Lower leg skin (tissue), 4 donors: ENCODE data around the gene ATP8A2. TPM values are rescaled to one million over a fixed set of nuclear protein-coding genes. Genes with fewer than 3 reads are reported as not detected.

Experiments used
- DNase-seq, 2 donors: peaks; one replicate each; pipeline ENCODE4 v3.0.0-alpha.2; 2019; ENCODE audit warnings: low spot score in 2 of 2
- H3K4me3 ChIP-seq: fragments of 200-600 bp; sonication (generic); 2 replicates; pipeline ENCODE4 v1.5.1; 2017; ENCODE audit warnings: mild to moderate bottlenecking, low read depth; ENCODE audit not compliant: poor library complexity, severe bottlenecking
- POLR2A ChIP-seq, 2 donors: fragments of 450-650 bp; IDR thresholded peaks; one replicate each; pipeline ENCODE4 v1.6.1; 2016 to 2017; ENCODE audit warnings: antibody characterized with exemption in 2 of 2, mild to moderate bottlenecking in 1 of 2, moderate library complexity in 1 of 2
- WGBS, 2 donors: methylation state at CpG; one replicate each; pipeline ENCODE4 v1.1.5; 2018; 5-methylcytosine and 5-hydroxymethylcytosine counted together
- intact Hi-C: fragments of 100-400 bp; cut with DNase I; formaldehyde crosslinking; loops from one replicate; pipeline ENCODE4 v1.15.0; 2023; ENCODE audit warnings: low total_unique reads
- total RNA-seq, 4 donors: library from RNA; depleted of rRNA; stranded (reverse); fragments of >200 nt; gene quantifications; one replicate each; pipeline ENCODE4 v1.1.0, GENCODE V29; 2016
- TF ChIP-seq, protein P1 (sequence below), 3 donors: fragments of 450-650 bp; IDR thresholded peaks; one replicate each; pipeline ENCODE4 v1.5.1; 2016; ENCODE audit warnings: antibody characterized with exemption in 3 of 3, mild to moderate bottlenecking in 3 of 3, moderate library complexity in 2 of 3

The ATP8A2 gene
- total RNA-seq, 4 donors from 2014 or later, result 0.05 to 0.23 TPM; not detected in 2

DNA sequence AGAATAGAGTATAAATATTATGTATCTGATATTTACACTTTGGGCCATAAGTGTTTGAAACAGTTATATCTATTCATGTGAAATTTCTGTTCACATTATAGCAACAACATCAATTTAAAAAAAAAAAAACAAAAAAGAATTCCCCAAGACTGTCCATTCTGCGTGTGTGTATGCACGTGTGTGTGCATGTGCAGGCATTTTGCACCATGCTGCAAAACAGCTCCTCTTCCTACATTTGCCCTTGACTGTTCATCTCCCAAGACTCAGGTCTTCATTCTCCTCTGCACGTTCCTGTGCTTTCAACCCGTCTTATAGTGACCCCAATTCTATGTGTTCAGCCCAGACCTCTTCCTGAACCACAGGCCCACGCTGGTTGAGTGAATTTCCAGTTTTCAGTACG lies 530.7 kb downstream of the ATP8A2 start:
- DNase-seq, result no peak
- 78% methylated on average over 6 of the region's 6 CpGs for WGBS, 2 donors
- intact Hi-C loops, result no loop called here
- no peak overlapping the region for H3K4me3 ChIP-seq
- TF ChIP-seq, protein P1, sequence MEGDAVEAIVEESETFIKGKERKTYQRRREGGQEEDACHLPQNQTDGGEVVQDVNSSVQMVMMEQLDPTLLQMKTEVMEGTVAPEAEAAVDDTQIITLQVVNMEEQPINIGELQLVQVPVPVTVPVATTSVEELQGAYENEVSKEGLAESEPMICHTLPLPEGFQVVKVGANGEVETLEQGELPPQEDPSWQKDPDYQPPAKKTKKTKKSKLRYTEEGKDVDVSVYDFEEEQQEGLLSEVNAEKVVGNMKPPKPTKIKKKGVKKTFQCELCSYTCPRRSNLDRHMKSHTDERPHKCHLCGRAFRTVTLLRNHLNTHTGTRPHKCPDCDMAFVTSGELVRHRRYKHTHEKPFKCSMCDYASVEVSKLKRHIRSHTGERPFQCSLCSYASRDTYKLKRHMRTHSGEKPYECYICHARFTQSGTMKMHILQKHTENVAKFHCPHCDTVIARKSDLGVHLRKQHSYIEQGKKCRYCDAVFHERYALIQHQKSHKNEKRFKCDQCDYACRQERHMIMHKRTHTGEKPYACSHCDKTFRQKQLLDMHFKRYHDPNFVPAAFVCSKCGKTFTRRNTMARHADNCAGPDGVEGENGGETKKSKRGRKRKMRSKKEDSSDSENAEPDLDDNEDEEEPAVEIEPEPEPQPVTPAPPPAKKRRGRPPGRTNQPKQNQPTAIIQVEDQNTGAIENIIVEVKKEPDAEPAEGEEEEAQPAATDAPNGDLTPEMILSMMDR (IDR thresholded peaks at IDR 0.05), result no peak
- TF ChIP-seq POLR2A (IDR thresholded peaks at IDR 0.05), result no peak

DNA sequence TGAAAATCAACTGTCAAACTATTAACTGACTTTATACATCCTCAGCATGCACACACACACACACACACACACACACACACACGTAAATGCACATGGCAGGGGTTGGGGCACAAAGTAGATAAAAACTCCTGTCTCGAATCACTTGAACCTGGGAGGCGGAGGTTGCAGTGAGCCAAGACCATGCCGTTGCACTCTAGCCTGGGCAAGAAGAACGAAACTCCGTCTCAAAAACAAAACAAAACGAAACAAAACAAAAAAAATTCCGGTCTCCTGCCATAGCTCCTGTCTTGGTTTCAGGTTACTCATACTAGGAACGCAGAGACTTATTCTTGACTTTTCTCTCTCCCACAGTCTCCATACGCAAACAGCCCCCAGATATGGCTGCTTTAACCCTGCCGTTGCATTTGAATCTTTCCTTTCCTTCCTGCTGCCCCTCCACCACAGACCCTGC lies 531.1 kb downstream of the ATP8A2 start:
- H3K4me3 ChIP-seq, result no peak overlapping the region
- 57% methylated on average over 11 of the region's 11 CpGs for WGBS, 2 donors
- no peak for TF ChIP-seq POLR2A (IDR thresholded peaks at IDR 0.05)
- TF ChIP-seq, protein P1 (IDR thresholded peaks at IDR 0.05), result no peak
- no peak for DNase-seq
- intact Hi-C loops, result no loop called here

GRCh38 chr13:25904830-25905229 lies 533.1 kb downstream of the ATP8A2 start:
- intact Hi-C loops, result no loop called here
- DNase-seq, result no peak
- H3K4me3 ChIP-seq, result no peak overlapping the region
- no peak for TF ChIP-seq POLR2A (IDR thresholded peaks at IDR 0.05)
- TF ChIP-seq, protein P1 (IDR thresholded peaks at IDR 0.05), result no peak
- WGBS, 2 donors, result 92 to 93% methylated on average over 10 of the region's 10 CpGs

GRCh38 chr13:25905611-25906010 lies 533.8 kb downstream of the ATP8A2 start:
- WGBS, 2 donors, result 61 to 68% methylated on average over 5 of the region's 5 CpGs
- intact Hi-C loops, result no loop called here
- H3K4me3 ChIP-seq, result no peak overlapping the region
- DNase-seq, result no peak
- no peak for TF ChIP-seq POLR2A (IDR thresholded peaks at IDR 0.05)
- TF ChIP-seq, protein P1 (IDR thresholded peaks at IDR 0.05), result no peak

- intact Hi-C loops, result no loop called here
- H3K4me3 ChIP-seq, result no peak overlapping the region
- no peak for TF ChIP-seq POLR2A (IDR thresholded peaks at IDR 0.05)
- TF ChIP-seq, protein P1 (IDR thresholded peaks at IDR 0.05), result no peak
- DNase-seq, result no peak
- WGBS, 2 donors, result 67 to 69% methylated on average over 7 of the region's 7 CpGs
Measured at GRCh38 chr13:25906191-25906661, 534.5 kb downstream of the ATP8A2 start.

GRCh38 chr13:25908366-25908765 lies 536.6 kb downstream of the ATP8A2 start:
- H3K4me3 ChIP-seq, result no peak overlapping the region
- 64 to 68% methylated on average over 4 of the region's 4 CpGs for WGBS, 2 donors
- intact Hi-C loops, result no loop called here
- TF ChIP-seq, protein P1 (IDR thresholded peaks at IDR 0.05), result no peak
- TF ChIP-seq POLR2A (IDR thresholded peaks at IDR 0.05), result no peak
- DNase-seq, result no peak
